Activated gamma-delta T cell treated with anti-CD3 and anti-CD28 coated beads, Interleukin-2, amount 50 U/mL, for 16 hours (primary cell): ENCODE data around the gene MAP4K3.

Experiments
- DNase-seq: peaks from one replicate; pipeline ENCODE4 v3.0.0-alpha.2; 2020; ENCODE audit warnings: low read depth

Gene MAP4K3

DNA sequence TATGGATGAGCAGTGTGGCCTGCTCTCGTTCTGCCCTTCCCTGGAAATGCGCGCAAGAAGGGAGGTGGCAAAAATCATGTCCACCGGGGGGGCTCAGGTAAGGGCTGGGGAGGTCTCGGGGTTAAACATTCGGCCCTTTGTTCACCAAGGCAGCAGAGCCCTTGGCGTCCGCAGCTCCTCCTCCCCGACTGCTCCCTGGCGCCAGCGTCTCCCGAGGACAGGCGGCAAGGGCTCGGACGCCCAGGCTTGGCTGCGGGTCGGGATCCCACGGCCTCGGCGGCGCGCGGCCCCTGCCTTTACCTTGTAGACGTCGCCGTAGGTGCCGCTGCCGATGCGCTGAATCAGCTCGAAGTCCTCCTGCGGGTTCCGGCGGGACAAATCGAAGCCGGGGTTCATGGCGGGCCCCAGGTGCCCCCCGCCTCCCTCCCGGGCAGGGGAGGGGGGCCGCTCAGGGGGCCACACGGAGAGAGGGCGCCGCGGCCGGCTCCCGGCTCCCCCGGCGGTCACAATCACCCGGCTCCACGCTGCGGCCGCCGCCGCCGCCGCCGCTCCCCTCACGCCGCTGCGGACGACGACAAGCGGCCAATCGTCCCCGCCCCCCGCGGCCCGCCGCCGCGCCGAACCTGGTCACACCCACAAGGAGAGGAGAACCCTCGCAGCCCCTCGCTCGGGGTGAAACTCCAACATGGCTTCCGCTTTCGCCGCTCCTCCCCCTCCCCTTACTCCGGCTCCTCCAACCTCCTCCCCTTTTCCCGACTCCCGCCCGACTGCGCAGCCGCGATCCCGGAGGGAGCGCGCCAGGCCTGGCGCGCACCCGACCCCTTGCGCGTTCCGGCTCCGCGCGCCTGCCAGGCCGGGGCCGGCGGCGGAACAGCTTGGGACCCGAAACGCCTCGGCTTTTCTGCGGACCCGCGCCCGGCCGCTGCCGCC lies at the start of gene MAP4K3:
Gene MAP4K3, minus strand, starts transcription at position 694 of the 930 bp plus-strand sequence. Its CDS starts 298 bp downstream, at position 396.
- peak; percentile 52 for DNase-seq

DNA sequence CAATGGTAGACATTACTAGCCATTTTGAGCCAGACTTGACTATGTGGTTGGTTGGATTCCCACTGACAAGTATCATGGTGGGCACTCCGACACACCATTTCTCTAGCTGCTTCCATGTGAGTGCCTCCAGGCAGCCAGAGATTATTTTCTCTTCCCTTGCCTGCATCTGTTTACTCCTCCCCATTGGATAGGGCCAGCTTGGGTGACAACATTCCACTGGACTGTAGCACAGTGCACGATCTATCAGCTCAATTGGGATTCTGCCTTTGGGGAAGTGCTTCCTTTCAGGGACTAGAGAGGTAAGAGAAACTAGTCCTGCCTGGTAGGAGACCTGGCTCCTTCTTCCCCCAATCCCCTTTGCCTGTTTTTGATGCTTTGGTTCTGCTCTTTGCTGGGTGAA lies 49.0 kb upstream of the MAP4K3 start:
- no peak for DNase-seq

DNA sequence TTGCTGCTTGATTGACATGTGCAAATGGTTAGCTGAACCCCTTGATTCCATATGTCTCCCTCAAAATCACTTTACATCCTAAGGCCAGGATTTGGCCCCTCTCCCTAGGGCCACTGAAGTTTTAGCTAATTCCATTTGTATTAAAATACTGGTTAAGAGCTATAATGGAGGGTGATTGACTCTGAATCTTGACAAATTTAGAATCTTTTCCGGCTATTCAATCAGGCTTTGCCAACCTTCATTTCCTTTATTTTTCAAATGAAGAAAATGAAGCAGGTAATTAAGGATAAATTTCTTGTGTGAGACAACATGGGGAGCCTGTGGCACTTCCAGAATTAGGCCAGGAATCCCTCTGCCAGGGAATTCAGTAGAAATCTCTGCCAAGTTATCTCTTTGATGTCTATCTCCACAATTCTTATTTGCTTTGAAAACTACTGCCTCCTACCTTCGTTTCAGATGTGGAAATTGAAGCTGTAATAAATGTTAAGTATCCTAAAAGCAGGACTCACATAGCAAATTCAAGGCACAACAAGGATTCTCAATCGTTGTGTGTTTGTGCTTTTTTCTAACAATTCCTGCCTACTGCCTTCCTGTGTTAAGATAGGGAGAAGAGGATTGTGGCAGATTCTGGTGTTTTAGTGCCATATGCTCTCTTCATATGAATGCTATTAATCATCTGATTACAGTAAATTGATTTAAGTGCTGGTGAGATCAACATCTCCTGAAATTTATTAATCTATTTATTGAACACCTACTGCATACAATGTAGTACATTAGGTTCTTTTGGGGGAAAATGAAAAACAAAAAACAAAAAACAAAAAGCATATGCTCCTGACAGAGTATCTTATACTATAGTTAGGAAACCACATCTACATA lies 47.8 kb upstream of the MAP4K3 start:
- DNase-seq = no peak

DNA sequence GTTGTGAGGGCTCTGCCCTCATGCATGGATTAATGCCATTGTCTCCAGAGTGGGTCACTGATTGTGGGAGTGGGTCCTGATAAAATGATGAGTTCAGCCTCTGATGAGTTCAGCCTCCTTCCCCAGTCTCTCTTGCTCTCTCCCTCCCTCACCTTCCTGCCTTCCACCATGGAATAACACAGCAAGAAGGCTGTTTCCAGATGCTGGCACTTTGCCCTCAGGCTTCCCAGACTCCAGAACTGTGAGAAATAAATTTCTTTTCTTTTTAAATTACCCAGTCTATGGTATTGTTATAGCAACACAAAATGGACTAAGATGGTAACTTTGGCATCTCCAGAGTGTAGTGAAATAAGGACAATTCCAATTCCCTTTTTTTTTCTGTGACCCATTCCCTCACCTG lies 47.1 kb upstream of the MAP4K3 start:
- no peak for DNase-seq

DNA sequence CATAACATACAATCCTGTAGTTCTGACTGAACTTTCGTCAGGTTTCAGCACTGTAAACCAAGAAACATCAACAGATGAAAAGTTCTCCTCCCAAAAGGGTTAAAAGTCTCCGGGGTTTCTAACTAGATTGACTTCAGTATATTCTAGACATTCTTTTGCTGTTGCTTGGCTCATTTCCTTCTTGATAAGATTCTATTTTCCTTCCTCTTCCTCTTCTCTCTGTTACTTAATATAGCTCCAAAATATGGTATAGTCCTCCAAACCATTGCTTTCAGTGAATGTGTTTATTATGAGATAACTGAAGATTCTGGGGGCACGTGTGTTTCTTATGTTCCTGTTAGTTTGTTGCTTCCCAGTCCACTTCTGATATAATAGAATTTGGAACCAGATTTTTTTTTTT lies 46.4 kb upstream of the MAP4K3 start:
- DNase-seq = no peak

DNA sequence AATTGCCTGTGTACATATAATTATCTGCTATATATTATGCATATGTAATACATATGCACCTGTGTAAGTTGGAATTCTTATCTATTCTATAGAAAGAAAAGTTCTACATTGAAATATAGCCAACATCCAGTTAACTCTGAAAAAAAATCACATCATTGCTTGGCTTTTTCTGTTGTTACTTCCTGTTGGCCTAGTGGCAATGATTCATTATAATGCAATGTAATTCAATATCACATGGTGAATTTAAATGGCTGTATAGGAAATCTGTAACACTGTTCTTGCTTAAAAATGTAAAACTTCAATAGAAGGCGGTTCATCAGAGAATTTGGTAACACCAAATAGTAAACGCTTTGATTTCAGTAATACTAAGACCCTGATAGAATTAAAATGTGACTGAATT lies 44.5 kb upstream of the MAP4K3 start:
- DNase-seq = no peak

DNA sequence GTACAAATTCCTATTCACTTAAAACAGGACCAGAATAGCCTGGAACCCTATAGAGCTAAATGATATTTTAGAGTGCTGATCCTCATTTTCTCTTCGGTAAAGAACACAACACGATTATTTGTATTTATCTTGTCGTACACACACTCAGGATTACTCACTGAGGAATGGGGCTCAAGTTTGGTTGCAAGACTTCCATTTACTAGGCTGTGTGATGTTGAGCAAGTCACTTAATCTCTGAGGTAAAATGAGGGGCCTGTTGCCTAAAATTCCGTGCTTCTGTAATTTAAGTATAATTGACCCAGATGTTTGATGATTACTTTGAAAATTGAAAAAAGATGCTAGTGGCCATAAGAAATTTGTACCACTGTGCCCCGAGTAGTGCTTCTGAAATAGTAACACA lies 42.6 kb upstream of the MAP4K3 start:
- DNase-seq = no peak

DNA sequence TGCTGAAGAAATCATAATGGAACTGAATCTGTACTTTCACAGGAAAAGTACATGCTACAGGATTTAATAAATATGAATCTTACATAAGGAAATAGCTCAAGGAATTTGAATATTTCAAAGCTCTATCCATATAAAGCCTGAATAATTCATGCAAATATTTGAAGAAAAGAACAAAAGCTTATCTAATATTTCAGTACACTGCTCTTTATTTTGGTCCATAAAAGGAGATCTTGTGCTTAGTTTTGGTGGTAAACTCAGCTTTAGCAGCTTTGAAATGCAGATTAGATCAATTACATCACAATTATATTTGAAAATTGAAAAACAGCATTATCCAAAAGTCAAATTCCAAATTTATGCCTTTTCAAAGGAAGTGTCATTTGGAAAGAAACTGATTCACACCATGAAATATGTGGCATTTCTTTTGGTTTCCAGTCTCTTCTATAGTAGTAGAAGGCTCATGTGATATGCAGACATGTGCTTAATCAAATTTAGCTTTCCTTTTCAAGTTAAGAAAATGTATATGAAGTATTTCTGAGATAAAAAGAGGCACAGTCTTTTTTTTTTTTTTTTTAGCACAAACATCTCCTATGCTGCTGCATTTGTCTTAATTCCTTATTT lies 42.1 kb upstream of the MAP4K3 start:
- no peak for DNase-seq

DNA sequence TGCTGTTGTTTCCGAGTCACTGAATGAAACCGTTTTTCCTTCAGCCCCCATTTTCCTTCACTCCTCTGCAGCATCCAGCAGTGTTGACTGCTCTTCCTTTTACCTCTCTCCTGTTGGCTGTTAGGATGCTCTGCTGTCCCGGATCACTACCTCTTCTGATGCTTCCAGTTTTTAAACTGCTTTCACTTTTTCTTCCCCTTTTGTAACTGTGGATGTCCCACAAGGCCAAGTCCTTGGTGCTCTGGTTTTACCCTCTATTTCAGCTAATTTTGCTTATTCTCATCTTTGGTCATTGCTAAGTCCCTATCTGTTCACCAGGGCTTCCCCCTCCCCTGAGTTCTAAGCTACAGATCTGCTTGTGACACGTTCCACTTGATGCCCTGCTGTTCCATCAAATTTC lies 39.4 kb upstream of the MAP4K3 start:
- DNase-seq = no peak

DNA sequence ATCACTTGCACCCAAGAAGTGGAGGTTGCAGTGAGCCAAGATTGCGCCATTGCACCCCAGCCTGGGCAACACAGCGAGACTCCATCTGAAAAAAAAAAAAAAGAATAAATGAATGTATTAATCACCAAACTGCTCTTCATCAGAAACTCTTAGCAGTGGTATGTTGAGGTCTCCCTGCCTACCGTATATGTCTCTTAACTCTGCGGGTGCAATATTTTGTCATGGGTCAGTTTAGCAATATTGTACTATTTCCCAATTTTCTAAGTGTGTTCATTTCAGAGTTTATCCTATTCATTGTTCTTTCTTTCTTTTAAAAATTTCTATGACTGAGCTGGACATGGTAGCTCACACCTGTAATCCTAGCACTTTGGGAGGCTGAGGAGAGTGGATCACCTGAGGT lies 37.9 kb upstream of the MAP4K3 start:
- DNase-seq = no peak

DNA sequence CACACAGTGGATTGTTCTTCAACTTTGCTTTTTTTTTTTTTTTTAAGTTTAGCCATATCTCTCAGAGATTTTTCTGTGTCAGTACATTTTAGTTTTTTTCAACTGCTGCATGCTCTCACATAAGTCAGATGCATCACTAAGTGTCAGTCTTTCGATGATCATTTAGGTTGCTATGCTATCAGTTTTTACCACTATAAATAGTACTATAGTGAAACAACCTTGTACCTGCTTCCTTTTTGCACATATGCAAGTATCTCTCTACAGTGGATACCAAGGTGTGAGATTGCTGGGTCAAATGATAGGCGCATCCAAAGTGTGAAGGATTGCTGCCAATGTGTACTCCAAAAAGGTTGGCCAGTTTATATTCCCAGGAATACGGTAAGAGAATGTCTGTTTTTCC lies 33.5 kb upstream of the MAP4K3 start:
- DNase-seq = no peak

DNA sequence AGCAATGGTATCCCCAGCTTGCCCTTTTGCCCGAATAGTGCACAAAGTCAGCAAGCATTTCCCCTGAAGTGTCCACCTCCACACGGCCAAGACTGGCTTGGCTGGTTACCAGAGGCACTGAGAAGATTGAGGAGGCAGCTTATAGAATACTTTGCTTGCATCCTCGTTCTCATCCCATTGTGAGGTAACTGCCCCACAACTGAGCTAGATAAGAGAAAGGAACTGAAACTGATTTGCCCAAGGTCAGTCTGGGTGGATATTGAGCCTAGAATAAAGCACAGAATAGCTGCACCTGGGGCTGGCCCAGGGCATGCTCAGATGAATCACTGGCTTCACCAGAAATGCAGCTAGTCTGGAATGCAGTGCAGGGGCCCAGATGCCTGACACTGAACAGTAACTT lies 32.7 kb upstream of the MAP4K3 start:
- no peak for DNase-seq

DNA sequence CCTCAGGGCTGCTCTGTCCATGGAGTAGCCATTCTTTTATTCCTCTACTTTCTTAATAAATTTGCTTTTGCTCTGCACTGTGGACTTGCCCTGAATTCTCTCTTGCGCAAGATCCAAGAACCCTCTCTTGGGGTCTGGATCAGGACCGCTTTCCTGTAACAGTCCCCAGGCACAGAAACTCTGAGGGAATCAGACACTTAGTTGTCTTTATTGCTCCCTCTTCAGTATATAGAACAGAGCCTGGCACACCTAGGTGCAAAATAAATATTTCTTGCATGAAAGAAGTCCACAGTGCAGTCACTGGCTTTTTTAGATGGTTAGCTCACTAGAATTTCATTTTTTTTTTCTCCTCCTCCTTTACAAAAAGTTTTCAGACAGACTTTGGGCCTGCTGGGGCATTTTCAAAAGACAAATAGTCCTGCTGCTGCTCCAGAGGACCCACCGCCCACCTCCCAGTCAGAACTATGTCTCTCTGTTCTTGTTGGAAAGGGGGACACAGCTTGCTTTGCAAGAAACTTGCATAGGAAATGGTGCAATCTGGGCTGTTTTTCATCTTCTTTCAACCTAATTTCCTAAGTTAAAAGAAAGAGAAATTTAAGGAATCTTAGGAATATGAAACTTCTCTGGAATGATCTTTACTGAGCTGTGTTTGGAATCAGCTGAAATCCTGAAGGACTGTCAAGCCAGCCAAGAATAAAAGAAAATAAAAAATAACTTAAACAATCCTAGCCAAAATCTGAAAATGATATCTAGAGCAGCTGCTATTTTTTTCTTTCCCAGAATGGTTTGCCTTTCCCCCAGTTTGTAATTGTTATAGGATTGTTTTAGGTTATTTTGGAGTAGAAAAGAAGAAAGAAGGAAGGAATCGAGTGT lies 31.7 kb upstream of the MAP4K3 start:
- DNase-seq = no peak

DNA sequence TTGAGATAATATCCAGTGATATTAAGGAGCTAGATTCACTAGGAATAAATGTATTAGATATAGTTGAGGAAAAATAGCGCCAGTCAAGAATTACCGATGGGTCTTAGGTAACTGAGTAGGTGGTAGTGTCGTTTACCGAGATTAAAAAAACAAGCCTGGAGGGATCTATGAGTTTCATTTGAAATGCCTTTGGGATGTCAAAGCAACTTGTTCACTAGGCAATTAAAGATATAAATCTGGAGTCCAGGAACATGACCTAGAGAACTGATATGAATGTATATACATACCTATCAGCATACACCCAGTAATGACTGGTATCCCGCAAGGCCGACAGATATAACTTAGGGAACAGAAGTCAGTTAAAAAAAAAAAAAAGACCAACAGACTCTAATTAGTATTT lies 29.2 kb upstream of the MAP4K3 start:
- DNase-seq = no peak

DNA sequence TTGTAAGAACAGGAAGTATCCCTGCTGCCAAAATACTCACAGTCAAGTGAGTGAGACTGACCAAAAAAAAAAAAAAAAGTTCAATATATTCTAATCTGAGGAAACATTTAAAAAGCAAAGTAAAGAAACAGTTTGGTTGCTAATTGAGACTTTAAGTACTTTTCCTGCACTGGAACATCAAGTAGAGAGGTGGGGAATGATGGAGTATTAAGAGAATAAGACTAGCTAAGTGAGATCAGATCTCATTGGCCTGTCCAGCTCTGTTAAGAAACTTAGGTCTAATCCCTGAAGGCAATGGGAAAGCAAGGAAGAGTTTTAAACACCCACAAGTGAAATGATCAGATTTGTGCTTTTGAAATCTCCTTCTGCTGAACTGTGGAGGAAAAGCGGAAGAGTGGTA lies 27.8 kb upstream of the MAP4K3 start:
- no peak for DNase-seq

DNA sequence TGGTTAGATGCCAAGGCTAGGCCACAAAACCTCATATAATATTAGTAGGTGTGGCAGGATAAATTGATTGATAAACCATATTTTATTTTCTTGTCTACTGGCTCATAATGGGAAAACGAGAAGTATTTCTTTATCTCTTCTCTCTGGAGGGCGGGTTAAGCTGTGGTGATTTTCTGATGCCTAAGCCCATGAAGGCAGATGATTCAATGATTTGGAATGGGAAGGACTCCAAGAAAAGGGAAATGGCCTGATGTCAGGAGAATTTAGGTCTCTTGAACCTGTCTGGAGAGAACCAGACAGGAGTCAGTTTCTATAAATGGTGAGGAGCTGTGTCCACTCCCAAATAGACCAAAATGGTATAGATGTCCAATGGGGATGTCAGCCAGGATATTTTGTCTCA lies 18.7 kb upstream of the MAP4K3 start:
- no peak for DNase-seq

DNA sequence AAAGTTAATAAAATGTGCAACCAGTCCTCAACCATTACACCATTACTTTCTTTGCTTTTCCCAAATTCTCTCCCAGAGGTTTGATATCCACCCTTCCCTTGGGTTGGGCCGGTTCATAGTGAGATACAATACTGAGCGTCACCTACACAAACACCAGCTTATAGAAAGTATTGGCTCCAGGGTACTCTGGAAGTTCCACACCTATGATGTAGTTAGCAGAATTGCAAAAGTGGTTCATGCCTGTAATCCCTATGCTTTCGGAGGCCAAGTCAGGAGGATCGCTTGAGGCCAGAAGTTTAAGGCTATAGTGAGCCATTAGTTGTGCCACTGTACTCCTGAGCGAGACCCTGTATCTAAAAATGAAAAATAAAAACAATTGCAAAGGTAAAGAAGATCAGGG lies 15.3 kb upstream of the MAP4K3 start:
- DNase-seq = no peak

DNA sequence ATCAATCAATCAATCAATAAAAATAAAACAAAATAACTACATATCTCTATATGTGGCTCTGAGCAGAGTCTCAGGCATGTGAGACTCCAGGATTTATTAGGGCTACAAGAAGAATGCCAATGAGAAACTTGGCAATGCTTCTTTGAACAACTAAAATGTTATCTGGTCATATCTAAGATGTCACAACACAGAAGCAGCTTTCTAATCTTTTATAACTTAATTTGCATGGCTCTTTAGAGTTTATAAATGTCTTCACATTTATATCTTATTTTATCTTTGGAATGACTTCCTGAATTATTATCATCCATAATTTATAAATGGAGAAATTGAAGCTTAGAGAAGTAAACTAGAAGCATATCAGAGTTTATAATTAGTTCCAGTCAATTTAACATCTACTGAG lies 14.9 kb upstream of the MAP4K3 start:
- no peak for DNase-seq

DNA sequence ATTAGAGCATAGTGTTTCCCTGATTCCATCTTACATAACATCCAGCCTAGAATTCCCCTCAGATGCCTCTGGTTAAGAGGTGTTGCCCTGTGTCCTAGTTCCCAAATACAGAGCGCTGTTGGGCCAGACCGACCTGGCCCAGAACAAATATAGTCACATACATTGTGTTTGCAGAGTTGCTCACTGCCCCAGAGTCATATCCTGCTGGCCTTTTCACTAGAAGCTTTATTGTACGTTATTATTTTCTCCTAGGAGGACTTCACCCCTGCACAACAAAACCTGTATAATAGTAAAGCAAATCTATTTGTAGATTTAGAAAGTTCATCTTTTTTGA lies 11.1 kb upstream of the MAP4K3 start:
- no peak for DNase-seq

DNA sequence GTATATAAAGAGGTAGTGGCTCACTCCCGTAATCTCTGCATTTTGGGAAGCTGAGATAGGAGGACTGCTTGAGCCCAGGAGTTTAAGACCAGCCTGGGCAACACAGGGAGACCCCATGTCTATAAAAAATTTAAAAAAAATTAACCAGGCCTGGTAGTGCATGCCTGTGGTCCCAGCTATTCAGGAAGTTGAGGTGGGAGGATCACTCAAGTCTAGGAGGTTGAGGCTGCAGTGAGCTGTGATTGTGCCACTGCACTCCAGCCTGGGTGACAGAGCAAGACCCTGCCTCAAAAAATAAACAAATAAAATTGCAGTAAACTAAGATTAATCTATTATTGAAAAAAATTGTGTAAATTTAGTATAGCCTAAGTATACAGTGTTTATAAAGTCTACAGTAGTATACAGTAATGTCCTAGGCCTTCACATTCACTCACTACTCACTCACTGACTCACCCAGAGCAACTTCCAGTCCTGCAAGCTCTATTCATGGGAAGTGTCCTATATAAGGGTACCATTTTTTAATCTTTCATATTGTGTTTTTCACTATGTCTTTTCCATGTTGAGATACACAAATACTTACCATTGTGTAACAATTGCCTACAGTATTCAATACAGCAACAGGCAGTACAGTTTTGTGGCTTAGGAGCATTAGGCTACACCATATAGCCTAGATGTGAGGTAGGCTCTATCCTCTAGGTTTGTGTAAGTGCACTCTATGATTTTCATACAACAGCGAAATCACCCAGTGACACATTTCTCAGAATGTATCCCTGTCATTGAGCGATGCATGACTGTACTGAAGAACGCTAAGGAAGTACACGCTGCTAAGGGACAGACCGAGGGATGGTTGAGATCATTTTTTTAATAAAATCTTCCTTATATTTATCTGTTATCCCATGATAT lies 10.4 kb upstream of the MAP4K3 start:
- DNase-seq = no peak

DNA sequence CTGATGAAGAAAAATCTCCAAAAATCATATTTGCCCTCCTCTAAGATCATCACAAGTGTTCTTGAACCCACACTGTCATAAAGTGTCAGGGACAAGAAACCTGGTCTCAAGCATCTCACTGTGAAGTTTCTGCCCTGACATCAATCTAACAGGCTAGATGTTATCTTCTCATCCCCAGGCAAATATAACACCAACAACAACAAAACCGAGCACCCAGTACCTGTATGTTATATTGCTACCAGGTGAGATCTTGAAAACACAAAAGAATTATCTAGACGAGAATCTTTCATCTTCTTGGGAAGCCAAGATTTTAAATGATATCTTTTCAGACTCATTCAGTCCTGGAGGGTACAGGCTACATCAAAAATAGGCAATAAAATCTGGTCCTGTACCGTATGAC lies 8.8 kb upstream of the MAP4K3 start:
- no peak for DNase-seq
